Measurements from ENCODE around the gene ZFYVE19.

ZFYVE19 gene

GRCh38 chr15:40807028-40807887 is at the start of gene ZFYVE19, which contains the start of gene DNAJC17:
ZFYVE19 (plus strand) TSS chr15:40807089; CDS start chr15:40807590, 501 bp downstream.
DNAJC17 (minus strand) TSS chr15:40807473; CDS start chr15:40807446, 27 bp downstream.
- no peak for TF ChIP-seq CTCF (IDR thresholded peaks at IDR 0.05; ENCODE audit: extremely low read depth, missing control alignments)
- DNase-seq (ENCODE audit: low spot score), result peak; percentile 89

- no peak for TF ChIP-seq CTCF (IDR thresholded peaks at IDR 0.05; ENCODE audit: extremely low read depth, missing control alignments)
- DNase-seq (ENCODE audit: low spot score), result no peak
Observed at GRCh38 chr15:40759961-40760360, 46.9 kb upstream of the ZFYVE19 start.

GRCh38 chr15:40762919-40763800 is 43.7 kb upstream of the ZFYVE19 start:
- DNase-seq (ENCODE audit: low spot score), result peak; percentile 58
- TF ChIP-seq CTCF (IDR thresholded peaks at IDR 0.05; ENCODE audit: extremely low read depth, missing control alignments), result no peak

- peak; percentile 89 for DNase-seq (ENCODE audit: low spot score)
- no peak for TF ChIP-seq CTCF (IDR thresholded peaks at IDR 0.05; ENCODE audit: extremely low read depth, missing control alignments)
Observed at GRCh38 chr15:40763801-40764628, 42.9 kb upstream of the ZFYVE19 start, which contains the start of gene GCHFR. GCHFR (plus strand) TSS chr15:40764068; CDS start chr15:40764181, 113 bp downstream.

GRCh38 chr15:40764629-40765103 is 42.2 kb upstream of the ZFYVE19 start:
- TF ChIP-seq CTCF (IDR thresholded peaks at IDR 0.05; ENCODE audit: extremely low read depth, missing control alignments), result no peak
- no peak for DNase-seq (ENCODE audit: low spot score)

- no peak for TF ChIP-seq CTCF (IDR thresholded peaks at IDR 0.05; ENCODE audit: extremely low read depth, missing control alignments)
- DNase-seq (ENCODE audit: low spot score), result no peak
Observed at GRCh38 chr15:40766194-40766815, 40.6 kb upstream of the ZFYVE19 start.
